SK-N-SH (cell line): ENCODE results near the gene TBCD.

Experiments used
- EP300 ChIP-seq, 2 experiments: IDR thresholded peaks; 2 replicates each; pipeline versions ENCODE4 v1.4.0 to v1.6.1; 2012; ENCODE audit warnings: borderline replicate concordance in 1 of 2, low read depth in 1 of 2, low read length in 1 of 2
- EZH2phosphoT487 ChIP-seq: fragments of 200-600 bp; sonication (generic); IDR thresholded peaks from 2 replicates; pipeline ENCODE4 v1.6.1; 2017; ENCODE audit warnings: low read depth, mixed run types, mild to moderate bottlenecking, antibody characterized with exemption, moderate library complexity, borderline replicate concordance
- FOXJ3 ChIP-seq: sonication (generic); formaldehyde crosslinking; IDR thresholded peaks from 2 replicates; pipeline ENCODE4 v1.5.1; 2020; ENCODE audit warnings: mild to moderate bottlenecking, missing genetic modification reagents
- FOXM1 ChIP-seq: IDR thresholded peaks from 2 replicates; pipeline ENCODE4 v1.4.0; 2012; ENCODE audit warnings: low read depth, mild to moderate bottlenecking
- POLR2AphosphoS5 ChIP-seq: IDR thresholded peaks from 2 replicates; pipeline ENCODE4 v1.6.1; 2012; ENCODE audit warnings: low read depth, low read length
- RAD21 ChIP-seq: IDR thresholded peaks from 2 replicates; pipeline ENCODE4 v1.6.1; 2012; ENCODE audit warnings: mild to moderate bottlenecking, low read length
- RFX5 ChIP-seq: IDR thresholded peaks from 2 replicates; pipeline ENCODE4 v1.6.1; 2012; ENCODE audit warnings: mild to moderate bottlenecking, improper control_type of control experiment, low read length
- SMC3 ChIP-seq: IDR thresholded peaks from 2 replicates; pipeline ENCODE4 v1.6.1; 2012; ENCODE audit warnings: low read depth, low read length, improper control_type of control experiment
- TAF1 ChIP-seq: IDR thresholded peaks from 2 replicates; pipeline ENCODE4 v1.6.1; 2012; ENCODE audit warnings: low read depth, mild to moderate bottlenecking, low read length, moderate library complexity, borderline replicate concordance
- TEAD4 ChIP-seq: IDR thresholded peaks from 2 replicates; pipeline ENCODE4 v1.4.0; 2012; ENCODE audit warnings: mild to moderate bottlenecking, borderline replicate concordance; ENCODE audit not compliant: insufficient read depth
- TF ChIP-seq, protein P1 (sequence below): fragments of 200-600 bp; sonication (generic); IDR thresholded peaks from 2 replicates; pipeline ENCODE4 v1.6.1; 2017; ENCODE audit warnings: antibody characterized with exemption, mild to moderate bottlenecking, moderate library complexity
- TF ChIP-seq, protein P2 (sequence below): IDR thresholded peaks from 2 replicates; pipeline ENCODE4 v1.4.0; 2012; ENCODE audit warnings: low read depth, borderline replicate concordance
- TF ChIP-seq, protein P3 (sequence below): IDR thresholded peaks from 2 replicates; pipeline ENCODE4 v1.4.0; 2012; ENCODE audit warnings: low read depth

DNA sequence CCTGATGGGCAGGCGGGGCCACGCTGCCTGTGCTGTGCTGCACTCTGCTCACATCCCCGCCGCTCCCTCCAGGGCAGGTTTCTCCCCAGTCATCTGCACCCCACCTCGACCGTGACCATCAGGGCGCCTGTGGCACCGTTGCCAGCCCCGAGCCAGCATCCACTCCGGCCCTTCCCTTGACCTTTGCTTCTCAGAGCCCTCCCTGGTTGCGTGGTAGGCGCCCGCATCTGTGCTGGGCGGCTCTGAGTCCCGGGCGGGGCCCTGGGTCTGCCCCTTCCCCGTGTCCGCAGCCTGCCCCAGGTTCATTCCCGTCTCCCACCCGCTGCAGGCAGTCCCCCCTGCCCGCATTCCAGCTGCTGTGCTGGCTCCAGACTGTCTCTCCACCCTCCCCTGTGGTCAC lies 54.8 kb downstream of the TBCD start:
- TF ChIP-seq POLR2AphosphoS5 (no peak), FOXM1 (no peak), TAF1 (no peak), FOXJ3 (no peak), EZH2phosphoT487 (no peak), RFX5 (no peak), EP300 (IDR thresholded peaks at IDR 0.05; ENCODE audit: borderline replicate concordance in 1 of 2, low read depth in 1 of 2, low read length in 1 of 2) (no peak), TEAD4 (no peak), RAD21 (no peak), SMC3 (no peak)
- TF ChIP-seq, protein P1, sequence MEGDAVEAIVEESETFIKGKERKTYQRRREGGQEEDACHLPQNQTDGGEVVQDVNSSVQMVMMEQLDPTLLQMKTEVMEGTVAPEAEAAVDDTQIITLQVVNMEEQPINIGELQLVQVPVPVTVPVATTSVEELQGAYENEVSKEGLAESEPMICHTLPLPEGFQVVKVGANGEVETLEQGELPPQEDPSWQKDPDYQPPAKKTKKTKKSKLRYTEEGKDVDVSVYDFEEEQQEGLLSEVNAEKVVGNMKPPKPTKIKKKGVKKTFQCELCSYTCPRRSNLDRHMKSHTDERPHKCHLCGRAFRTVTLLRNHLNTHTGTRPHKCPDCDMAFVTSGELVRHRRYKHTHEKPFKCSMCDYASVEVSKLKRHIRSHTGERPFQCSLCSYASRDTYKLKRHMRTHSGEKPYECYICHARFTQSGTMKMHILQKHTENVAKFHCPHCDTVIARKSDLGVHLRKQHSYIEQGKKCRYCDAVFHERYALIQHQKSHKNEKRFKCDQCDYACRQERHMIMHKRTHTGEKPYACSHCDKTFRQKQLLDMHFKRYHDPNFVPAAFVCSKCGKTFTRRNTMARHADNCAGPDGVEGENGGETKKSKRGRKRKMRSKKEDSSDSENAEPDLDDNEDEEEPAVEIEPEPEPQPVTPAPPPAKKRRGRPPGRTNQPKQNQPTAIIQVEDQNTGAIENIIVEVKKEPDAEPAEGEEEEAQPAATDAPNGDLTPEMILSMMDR, result no peak
- TF ChIP-seq, protein P2, sequence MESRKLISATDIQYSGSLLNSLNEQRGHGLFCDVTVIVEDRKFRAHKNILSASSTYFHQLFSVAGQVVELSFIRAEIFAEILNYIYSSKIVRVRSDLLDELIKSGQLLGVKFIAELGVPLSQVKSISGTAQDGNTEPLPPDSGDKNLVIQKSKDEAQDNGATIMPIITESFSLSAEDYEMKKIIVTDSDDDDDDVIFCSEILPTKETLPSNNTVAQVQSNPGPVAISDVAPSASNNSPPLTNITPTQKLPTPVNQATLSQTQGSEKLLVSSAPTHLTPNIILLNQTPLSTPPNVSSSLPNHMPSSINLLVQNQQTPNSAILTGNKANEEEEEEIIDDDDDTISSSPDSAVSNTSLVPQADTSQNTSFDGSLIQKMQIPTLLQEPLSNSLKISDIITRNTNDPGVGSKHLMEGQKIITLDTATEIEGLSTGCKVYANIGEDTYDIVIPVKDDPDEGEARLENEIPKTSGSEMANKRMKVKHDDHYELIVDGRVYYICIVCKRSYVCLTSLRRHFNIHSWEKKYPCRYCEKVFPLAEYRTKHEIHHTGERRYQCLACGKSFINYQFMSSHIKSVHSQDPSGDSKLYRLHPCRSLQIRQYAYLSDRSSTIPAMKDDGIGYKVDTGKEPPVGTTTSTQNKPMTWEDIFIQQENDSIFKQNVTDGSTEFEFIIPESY, result no peak
- TF ChIP-seq, protein P3, sequence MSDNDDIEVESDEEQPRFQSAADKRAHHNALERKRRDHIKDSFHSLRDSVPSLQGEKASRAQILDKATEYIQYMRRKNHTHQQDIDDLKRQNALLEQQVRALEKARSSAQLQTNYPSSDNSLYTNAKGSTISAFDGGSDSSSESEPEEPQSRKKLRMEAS, result no peak
